ENCODE measurements around the gene PLXDC1.
A peak's percentile ranks its signal among the peaks of the same experiment; 100 is the strongest.

The PLXDC1 gene

GRCh38 chr17:39165178-39165840 lies 13.9 kb upstream of the PLXDC1 start:
- in situ Hi-C loops (cut with MboI; ENCODE audit: low pct_unique_long_range_greater_than_20kb, low sequenced_read_pairs) = loop anchor here (25.0 kb wide), 1 partner anchor 178 kb away; no protein-coding TSS in a partner anchor

GRCh38 chr17:39164675-39165143 lies 13.3 kb upstream of the PLXDC1 start:
- in situ Hi-C loops (cut with MboI; ENCODE audit: low pct_unique_long_range_greater_than_20kb, low sequenced_read_pairs) = loop anchor here (25.0 kb wide), 1 partner anchor 177 kb away; no protein-coding TSS in a partner anchor
- DNase-seq = peak; percentile 94

More at GRCh38 chr17:39165178-39165840, 13.9 kb upstream of the PLXDC1 start:
- DNase-seq = no peak

GRCh38 chr17:39161962-39162361 lies 10.5 kb upstream of the PLXDC1 start:
- no peak for DNase-seq

DNA sequence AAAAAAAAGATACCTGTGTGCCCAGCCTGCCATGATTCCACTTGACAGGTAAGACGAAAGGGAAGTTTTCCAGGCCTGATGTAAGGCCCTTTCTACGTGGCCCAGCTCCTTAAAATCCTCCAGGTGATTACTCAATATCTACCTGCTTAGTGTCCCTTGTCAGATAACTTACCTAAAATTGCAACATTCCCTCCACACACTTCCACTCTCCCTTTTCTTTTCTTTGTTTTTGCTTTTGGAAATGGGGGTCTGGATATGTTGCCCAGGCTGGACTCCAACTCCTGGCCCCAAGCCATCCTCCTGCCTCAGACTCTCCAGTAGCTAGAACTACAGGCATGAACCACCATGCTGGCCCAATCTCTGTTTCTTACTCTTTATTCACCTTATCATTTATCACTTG lies 7.2 kb upstream of the PLXDC1 start:
- in situ Hi-C loops (cut with MboI; ENCODE audit: low pct_unique_long_range_greater_than_20kb, low sequenced_read_pairs) = loop anchor here (25.0 kb wide), 1 partner anchor 171 kb away; no protein-coding TSS in a partner anchor

More at GRCh38 chr17:39161962-39162361, 10.5 kb upstream of the PLXDC1 start:
- in situ Hi-C loops (cut with MboI; ENCODE audit: low pct_unique_long_range_greater_than_20kb, low sequenced_read_pairs) = loop anchor here (25.0 kb wide), 1 partner anchor 175 kb away; no protein-coding TSS in a partner anchor

GRCh38 chr17:39156491-39156890 lies 5.1 kb upstream of the PLXDC1 start:
- DNase-seq = no peak
- in situ Hi-C loops (cut with MboI; ENCODE audit: low pct_unique_long_range_greater_than_20kb, low sequenced_read_pairs) = loop anchor here (25.0 kb wide), 1 partner anchor 169 kb away; no protein-coding TSS in a partner anchor

More for the DNA sequence above, 7.2 kb upstream of the PLXDC1 start:
- no peak for DNase-seq

- no peak for DNase-seq
- in situ Hi-C loops (cut with MboI; ENCODE audit: low pct_unique_long_range_greater_than_20kb, low sequenced_read_pairs) = loop anchor here (25.0 kb wide), 1 partner anchor 168 kb away; no protein-coding TSS in a partner anchor
These were observed 4.2 kb upstream of the PLXDC1 start for GRCh38 chr17:39155654-39156053.

DNA sequence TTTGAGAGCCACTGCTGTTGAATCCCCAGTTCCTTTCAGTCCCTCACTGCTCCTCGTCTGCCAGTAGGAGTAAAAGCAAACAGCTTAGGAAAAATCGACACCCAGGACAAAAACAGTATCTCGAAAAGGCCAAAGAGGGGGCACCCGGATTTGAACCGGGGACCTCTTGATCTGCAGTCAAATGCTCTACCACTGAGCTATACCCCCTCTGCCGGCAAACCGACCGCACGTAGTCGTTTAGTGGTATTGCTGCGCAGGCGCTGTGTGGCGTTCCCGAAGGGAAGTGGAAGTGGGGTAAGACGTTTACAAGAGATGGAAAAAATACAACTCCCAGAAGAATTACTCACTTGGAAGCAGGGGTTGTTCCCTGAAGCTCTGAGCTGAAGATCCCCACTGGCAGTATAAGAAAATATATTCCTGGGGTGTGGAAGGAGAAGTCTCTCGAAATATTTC lies 2.2 kb upstream of the PLXDC1 start:
- in situ Hi-C loops (cut with MboI; ENCODE audit: low pct_unique_long_range_greater_than_20kb, low sequenced_read_pairs) = loop anchor here (25.0 kb wide), 1 partner anchor 166 kb away; no protein-coding TSS in a partner anchor

DNA sequence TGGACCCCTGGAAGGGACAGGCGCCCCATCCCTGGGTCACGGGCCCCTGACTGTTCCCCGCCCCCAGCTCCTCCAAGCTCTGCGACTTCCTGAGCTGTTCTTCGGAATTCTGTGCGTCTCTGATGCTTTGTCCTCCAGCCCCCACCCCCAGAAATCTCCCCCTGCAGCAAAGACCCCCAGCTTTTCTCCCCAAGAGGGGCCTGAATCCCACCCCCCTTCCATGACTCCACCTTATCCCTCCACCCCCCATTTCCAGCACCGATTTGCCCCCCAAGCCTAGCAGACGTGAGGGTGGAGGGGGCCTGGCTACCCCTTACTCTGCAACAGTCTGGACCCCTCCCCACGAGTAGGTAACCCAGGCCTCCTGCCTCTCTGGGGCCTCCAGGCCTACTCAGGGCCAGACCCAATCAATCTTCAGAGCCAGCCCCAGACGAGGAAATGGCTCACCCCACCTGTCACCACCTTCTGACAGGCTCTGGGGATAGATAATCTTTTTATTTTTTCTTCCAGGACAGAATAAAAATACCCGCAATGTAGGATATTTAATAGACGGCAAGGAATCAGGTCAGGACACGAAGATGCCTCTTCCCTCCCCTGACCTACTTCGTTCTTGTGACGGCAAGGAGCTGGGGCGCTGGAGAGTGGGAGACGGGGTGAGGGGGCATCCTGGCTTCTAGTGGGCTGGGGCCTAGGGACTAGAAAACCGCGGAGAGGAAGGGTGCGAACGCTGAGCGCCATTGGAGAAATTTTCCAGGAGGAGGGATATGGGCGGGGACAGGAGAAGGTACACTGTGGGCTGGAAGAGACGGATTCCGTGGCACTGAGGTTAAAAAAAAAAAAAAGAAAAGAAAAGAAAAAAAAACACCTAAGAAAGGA lies 744 bp upstream of the PLXDC1 start:
- no peak for DNase-seq
- in situ Hi-C loops (cut with MboI; ENCODE audit: low pct_unique_long_range_greater_than_20kb, low sequenced_read_pairs) = loop anchor here (25.0 kb wide), 1 partner anchor 165 kb away; no protein-coding TSS in a partner anchor

More for the DNA sequence above, 2.2 kb upstream of the PLXDC1 start:
- peak; percentile 93 for DNase-seq

- in situ Hi-C loops (cut with MboI; ENCODE audit: low pct_unique_long_range_greater_than_20kb, low sequenced_read_pairs) = loop anchor here (25.0 kb wide), 1 partner anchor 163 kb away; no protein-coding TSS in a partner anchor
- DNase-seq = no peak
These were observed 665 bp downstream of the PLXDC1 start for GRCh38 chr17:39150795-39151149.

GRCh38 chr17:39150104-39150634 lies 1.3 kb downstream of the PLXDC1 start:
- in situ Hi-C loops (cut with MboI; ENCODE audit: low pct_unique_long_range_greater_than_20kb, low sequenced_read_pairs) = loop anchor here (25.0 kb wide), 1 partner anchor 163 kb away; no protein-coding TSS in a partner anchor
- DNase-seq = no peak

GRCh38 chr17:39147221-39148185 lies 3.9 kb downstream of the PLXDC1 start:
- in situ Hi-C loops (cut with MboI; ENCODE audit: low pct_unique_long_range_greater_than_20kb, low sequenced_read_pairs) = no loop called here
- DNase-seq = no peak

GRCh38 chr17:39146273-39146672 lies 5.2 kb downstream of the PLXDC1 start:
- in situ Hi-C loops (cut with MboI; ENCODE audit: low pct_unique_long_range_greater_than_20kb, low sequenced_read_pairs) = no loop called here

DNA sequence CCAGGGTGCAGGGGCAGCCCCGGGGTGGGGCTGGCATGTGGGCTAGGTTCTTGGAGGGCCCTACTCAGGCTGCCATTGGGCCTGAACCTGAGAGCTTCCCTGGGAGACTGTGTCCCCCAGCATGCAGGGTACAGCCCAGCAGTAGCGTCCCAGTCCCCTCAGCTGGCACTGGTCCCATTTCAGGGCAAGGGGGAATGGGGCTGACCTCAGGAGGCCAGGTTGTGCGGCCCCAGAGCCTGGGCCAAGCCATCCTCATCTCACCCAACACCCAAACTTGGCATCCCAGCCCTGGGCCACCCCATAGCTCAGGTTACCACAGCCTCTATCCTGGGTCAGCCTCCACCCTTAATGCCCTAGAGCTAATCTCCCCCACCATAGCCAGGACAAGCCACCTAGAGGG lies 6.3 kb downstream of the PLXDC1 start:
- in situ Hi-C loops (cut with MboI; ENCODE audit: low pct_unique_long_range_greater_than_20kb, low sequenced_read_pairs) = no loop called here
- DNase-seq = no peak

More at GRCh38 chr17:39146273-39146672, 5.2 kb downstream of the PLXDC1 start:
- DNase-seq = no peak

DNA sequence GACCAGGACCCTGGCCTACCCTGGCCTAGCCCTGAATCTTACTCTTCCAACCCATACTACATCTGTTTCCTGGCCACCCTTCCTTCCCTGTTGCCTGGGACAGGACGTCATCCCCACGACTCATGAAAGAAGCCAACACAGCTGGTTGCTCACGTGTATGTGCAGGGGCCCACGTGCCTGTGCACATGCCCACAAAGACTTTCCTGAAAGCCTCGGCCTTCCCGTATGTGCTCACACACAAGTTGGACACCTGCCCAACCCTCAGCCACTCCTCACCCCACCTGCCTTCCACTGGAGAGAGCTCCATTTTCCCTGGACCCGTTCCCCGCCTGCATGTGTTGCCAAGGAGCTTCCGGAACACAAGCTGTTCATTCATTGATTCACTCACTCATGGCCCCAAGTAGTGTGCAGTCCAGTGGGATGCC lies 7.0 kb downstream of the PLXDC1 start:
- in situ Hi-C loops (cut with MboI; ENCODE audit: low pct_unique_long_range_greater_than_20kb, low sequenced_read_pairs) = no loop called here
- DNase-seq = no peak

- DNase-seq = no peak
- in situ Hi-C loops (cut with MboI; ENCODE audit: low pct_unique_long_range_greater_than_20kb, low sequenced_read_pairs) = no loop called here
These were observed 7.8 kb downstream of the PLXDC1 start for GRCh38 chr17:39143552-39144093.

DNA sequence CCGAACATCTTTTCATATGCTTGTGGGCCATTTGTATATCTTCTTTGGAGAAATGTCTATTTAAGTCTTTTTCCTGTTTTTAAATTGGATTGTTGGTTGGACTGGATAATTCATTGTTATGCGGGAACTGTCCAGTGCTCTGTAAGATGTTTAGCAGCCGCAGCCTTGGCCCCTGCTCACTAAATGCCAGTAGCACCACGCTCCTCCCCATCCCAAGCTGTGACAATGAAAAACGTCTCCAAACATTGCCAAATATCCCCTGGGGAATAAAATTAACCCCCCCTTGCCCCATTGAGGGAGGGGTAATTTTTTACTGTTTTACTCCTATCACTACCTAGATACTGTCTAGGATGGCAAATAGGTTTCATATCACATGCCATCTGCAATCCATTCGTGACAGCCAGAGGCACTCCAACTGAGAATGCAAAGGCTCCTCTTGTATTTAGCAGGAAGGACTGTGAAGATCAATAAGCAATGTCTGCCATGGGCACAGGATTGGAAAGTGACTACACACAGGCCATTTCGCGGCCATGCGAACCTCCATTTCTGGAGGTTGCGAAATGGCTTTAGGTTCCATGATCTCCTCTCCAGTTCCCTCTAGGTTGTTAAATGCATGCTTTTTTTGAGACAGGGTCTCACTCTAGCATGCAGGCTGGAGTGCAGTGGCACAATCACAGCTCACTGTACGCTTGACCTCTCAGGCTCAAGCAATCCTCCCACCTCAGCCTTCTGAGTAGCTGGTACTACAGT lies 9.3 kb downstream of the PLXDC1 start:
- in situ Hi-C loops (cut with MboI; ENCODE audit: low pct_unique_long_range_greater_than_20kb, low sequenced_read_pairs) = no loop called here
- no peak for DNase-seq

GRCh38 chr17:39141294-39141693 lies 10.1 kb downstream of the PLXDC1 start:
- no peak for DNase-seq
- in situ Hi-C loops (cut with MboI; ENCODE audit: low pct_unique_long_range_greater_than_20kb, low sequenced_read_pairs) = no loop called here
